Gastroesophageal sphincter (tissue), 4 donors: Measurements from ENCODE around the gene RAD52. TPM values are rescaled to one million over a fixed set of nuclear protein-coding genes. Genes with fewer than 3 reads are reported as not detected.

Source experiments
- ATAC-seq: fragments of 150-250 bp; one replicate; pipeline ENCODE4 v1.9.1; 2016; ENCODE audit warnings: mild to moderate bottlenecking, moderate library complexity
- H3K27ac ChIP-seq, 4 donors: fragments of 200-600 bp; sonication (generic) in 3 of 4; 1 replicate in 3 of 4; 2 replicates in 1 of 4; pipeline ENCODE4 v1.5.1; 2016 to 2019
- H3K27me3 ChIP-seq: fragments of 200-600 bp; sonication (generic); one replicate; pipeline ENCODE4 v1.5.1; 2019
- H3K36me3 ChIP-seq, 2 donors: fragments of 200-600 bp; sonication (generic); one replicate each; pipeline ENCODE4 v1.5.1; 2019; ENCODE audit warnings: control low read depth in 1 of 2
- H3K4me1 ChIP-seq, 3 donors: fragments of 200-600 bp; sonication (generic); 1 replicate in 2 of 3; 2 replicates in 1 of 3; pipeline ENCODE4 v1.5.1; 2016 to 2019; ENCODE audit warnings: control low read depth in 2 of 3
- H3K4me3 ChIP-seq, 2 donors: fragments of 200-600 bp; sonication (generic); one replicate each; pipeline ENCODE4 v1.5.1; 2019; ENCODE audit warnings: mild to moderate bottlenecking in 1 of 2, moderate library complexity in 1 of 2
- H3K9me3 ChIP-seq, 3 donors: fragments of 200-600 bp; sonication (generic); one replicate each; pipeline ENCODE4 v1.5.1; 2017 to 2019; ENCODE audit warnings: control low read depth in 2 of 3
- CTCF ChIP-seq, 4 experiments: fragments of 200-600 bp in 2 of 4; fragments of 450-650 bp in 2 of 4; sonication (generic) in 1 of 4; IDR thresholded peaks; one replicate each; pipeline ENCODE4 v1.5.1; 2017 to 2019; ENCODE audit warnings: antibody characterized with exemption in 4 of 4, mild to moderate bottlenecking in 2 of 4, moderate library complexity in 2 of 4
- EP300 ChIP-seq: sonication (generic); formaldehyde crosslinking; IDR thresholded peaks from one replicate; pipeline ENCODE4 v1.6.1; 2017; ENCODE audit warnings: antibody characterized with exemption, mild to moderate bottlenecking
- POLR2A ChIP-seq, 2 donors: fragments of 450-650 bp; IDR thresholded peaks; one replicate each; pipeline ENCODE4 v1.6.1; 2017; ENCODE audit warnings: antibody characterized with exemption in 2 of 2, mild to moderate bottlenecking in 2 of 2, moderate library complexity in 1 of 2
- POLR2AphosphoS5 ChIP-seq: sonication (generic); formaldehyde crosslinking; IDR thresholded peaks from one replicate; pipeline ENCODE4 v1.6.1; 2017; ENCODE audit warnings: antibody characterized with exemption
- WGBS, 2 donors: methylation state at CpG; one replicate each; pipeline ENCODE4 v1.1.5; 2018; ENCODE audit warnings: low coverage in 1 of 2; 5-methylcytosine and 5-hydroxymethylcytosine counted together
- total RNA-seq, 4 donors: library from RNA; depleted of rRNA; stranded (reverse); fragments of >200 nt; gene quantifications; one replicate each; pipeline ENCODE4 v1.1.0, GENCODE V29; 2016

The RAD52 gene
- total RNA-seq, 4 donors from 2014 or later = 10.0 to 17.7 (median 13.5) TPM

- H3K27me3 ChIP-seq = no peaks in the 10 kb centered on the region
- 53 to 60% methylated on average over 2 of the region's 2 CpGs for WGBS, 2 donors
- H3K27ac ChIP-seq = peak overlapping the region in 3 of 4 donors; percentile 93 to 97 (median 93)
- no peaks in the 10 kb centered on the region for H3K9me3 ChIP-seq
- TF ChIP-seq POLR2AphosphoS5 (no peak), POLR2A (IDR thresholded peaks at IDR 0.05) (no peak), EP300 (no peak), CTCF (IDR thresholded peaks at IDR 0.05) (no peak)
- H3K36me3 ChIP-seq = no peaks in the 10 kb centered on the region
- H3K4me3 ChIP-seq = no peak overlapping the region
- ATAC-seq = no peak
- H3K4me1 ChIP-seq = peaks cover 4 to 50% (median 12%) of the 10 kb centered on the region in 3 donors
Measured at GRCh38 chr12:989051-989450, 39.6 kb upstream of the RAD52 start.

GRCh38 chr12:988646-989045 is 39.2 kb upstream of the RAD52 start:
- peaks cover 4 to 46% (median 12%) of the 10 kb centered on the region in 3 donors for H3K4me1 ChIP-seq
- no peak overlapping the region for H3K4me3 ChIP-seq
- no peak for TF ChIP-seq POLR2A (IDR thresholded peaks at IDR 0.05)
- no peak for TF ChIP-seq EP300
- TF ChIP-seq POLR2AphosphoS5 = no peak
- TF ChIP-seq CTCF (IDR thresholded peaks at IDR 0.05) = no peak
- no peaks in the 10 kb centered on the region for H3K36me3 ChIP-seq
- no peaks in the 10 kb centered on the region for H3K9me3 ChIP-seq
- no peak for ATAC-seq
- H3K27me3 ChIP-seq = no peaks in the 10 kb centered on the region
- peak overlapping the region in 1 of 4 donors; percentile 97 for H3K27ac ChIP-seq
- 69 to 82% methylated on average over 3 to 4 of the region's 4 CpGs for WGBS, 2 donors

GRCh38 chr12:981961-982360 is 32.5 kb upstream of the RAD52 start:
- no peak for ATAC-seq
- 66 to 83% methylated on average over 2 to 3 of the region's 3 CpGs for WGBS, 2 donors
- no peak overlapping the region for H3K4me3 ChIP-seq

GRCh38 chr12:981176-981828 is 31.8 kb upstream of the RAD52 start:
- ATAC-seq = no peak
- TF ChIP-seq EP300 = no peak
- Histone ChIP-seq H3K9me3 (no peaks in the 10 kb centered on the region), H3K27ac (no peak overlapping the region), H3K4me3 (no peak overlapping the region), H3K27me3 (no peaks in the 10 kb centered on the region), H3K4me1 (no peaks in the 10 kb centered on the region), H3K36me3 (peaks cover 0 to 2% of the 10 kb centered on the region in 2 donors)
- WGBS, 2 donors = 97 to 100% methylated on average over 2 to 6 of the region's 8 CpGs

More at GRCh38 chr12:981961-982360, 32.5 kb upstream of the RAD52 start:
- Histone ChIP-seq H3K27ac (no peak overlapping the region), H3K4me1 (no peaks in the 10 kb centered on the region), H3K27me3 (no peaks in the 10 kb centered on the region), H3K9me3 (no peaks in the 10 kb centered on the region), H3K36me3 (no peaks in the 10 kb centered on the region)
- TF ChIP-seq EP300 = no peak
- TF ChIP-seq POLR2A (IDR thresholded peaks at IDR 0.05) = no peak
- no peak for TF ChIP-seq POLR2AphosphoS5
- TF ChIP-seq CTCF (IDR thresholded peaks at IDR 0.05) = no peak

GRCh38 chr12:979349-979748 is 29.9 kb upstream of the RAD52 start:
- Histone ChIP-seq H3K27ac (no peak overlapping the region), H3K4me3 (no peak overlapping the region), H3K36me3 (peaks cover 0 to 8% of the 10 kb centered on the region in 2 donors), H3K4me1 (no peaks in the 10 kb centered on the region), H3K27me3 (no peaks in the 10 kb centered on the region), H3K9me3 (no peaks in the 10 kb centered on the region)
- TF ChIP-seq POLR2AphosphoS5 (no peak), POLR2A (IDR thresholded peaks at IDR 0.05) (no peak), CTCF (IDR thresholded peaks at IDR 0.05) (no peak), EP300 (no peak)
- WGBS, 2 donors = 57 to 68% methylated on average over 2 to 3 of the region's 5 CpGs
- no peak for ATAC-seq
